IMR-90 (cell line): ENCODE data around the gene ITSN1. TPM values are rescaled to one million over a fixed set of nuclear protein-coding genes. Genes with fewer than 3 reads are reported as not detected.

Experiments
- ATAC-seq: fragments of 200-7000 bp; cut with Tn5 transposase; 2 replicates; pipeline ENCODE4 v1.9.1; 2020; ENCODE audit warnings: low read depth, mild to moderate bottlenecking, moderate library complexity
- BruUV-seq: library from RNA; stranded (reverse); fragments of 400-500 nt; replicated peaks from 2 replicates; lab custom pipeline; 2021; lab: Mats Ljungman, UMichigan
- CTCF ChIA-PET: fragments of 300-600 bp; formaldehyde crosslinking; extraction: SDS; loops from one replicate; lab custom pipeline; 2021; ENCODE audit warnings: antibody characterized with exemption; lab: Yijun Ruan, JAX
- POLR2A ChIA-PET: fragments of 300-600 bp; sonication (Branson Sonifier 250); formaldehyde crosslinking; loops from one replicate; lab custom pipeline; 2022; ENCODE audit warnings: antibody characterized with exemption; ENCODE audit not compliant: unreplicated experiment; lab: Charles Lee
- DNase-seq: peaks from one replicate; pipeline ENCODE4 v3.0.0; 2013
- H2AFZ ChIP-seq: replicated peaks from 2 replicates; pipeline ENCODE3; 2013; ENCODE audit warnings: low read length, mild to moderate bottlenecking; ENCODE audit not compliant: poor library complexity
- H2AK5ac ChIP-seq: 2 replicates; pipeline ENCODE4 v1.6.1; 2013; ENCODE audit warnings: low read depth, low read length, inconsistent platforms
- H2AK9ac ChIP-seq: replicated peaks from 2 replicates; pipeline ENCODE3; 2013; ENCODE audit warnings: mild to moderate bottlenecking, low read depth, low read length, moderate library complexity; ENCODE audit not compliant: poor library complexity
- H2BK120ac ChIP-seq: 2 replicates; pipeline ENCODE4 v1.6.1; 2013; ENCODE audit warnings: low read depth, low read length, inconsistent platforms
- H2BK15ac ChIP-seq: 3 replicates; pipeline ENCODE4 v1.6.1; 2013; ENCODE audit warnings: low read depth, low read length, inconsistent platforms
- H2BK20ac ChIP-seq: 2 replicates; pipeline ENCODE4 v1.6.1; 2013; ENCODE audit warnings: low read depth, mild to moderate bottlenecking, inconsistent platforms, low read length, moderate library complexity
- H2BK5ac ChIP-seq: 2 replicates; pipeline ENCODE4 v1.6.1; 2013; ENCODE audit warnings: mild to moderate bottlenecking, low read depth, low read length, inconsistent platforms; ENCODE audit not compliant: poor library complexity, severe bottlenecking
- H3K14ac ChIP-seq: replicated peaks from 2 replicates; pipeline ENCODE4 v1.6.1; 2013; ENCODE audit warnings: low read depth, low read length, inconsistent platforms
- H3K18ac ChIP-seq: 2 replicates; pipeline ENCODE4 v1.6.1; 2013; ENCODE audit warnings: low read depth, low read length, control low read depth
- H3K23ac ChIP-seq: 2 replicates; pipeline ENCODE4 v1.6.1; 2013; ENCODE audit warnings: low read depth, low read length, inconsistent platforms
- H3K27ac ChIP-seq: 2 replicates; pipeline ENCODE4 v1.5.1; 2013; ENCODE audit warnings: mild to moderate bottlenecking, control low read depth, low read length; ENCODE audit not compliant: insufficient read depth
- H3K27me3 ChIP-seq: 2 replicates; pipeline ENCODE4 v1.6.1; 2013; ENCODE audit warnings: low read length; ENCODE audit not compliant: control insufficient read depth, insufficient read depth
- H3K36me3 ChIP-seq: 2 replicates; pipeline ENCODE4 v1.6.1; 2013; ENCODE audit warnings: low read length, mixed read lengths; ENCODE audit not compliant: control insufficient read depth, insufficient read depth
- H3K4ac ChIP-seq: 2 replicates; pipeline ENCODE4 v1.6.1; 2013; ENCODE audit warnings: low read depth, low read length, inconsistent platforms
- H3K4me1 ChIP-seq: 2 replicates; pipeline ENCODE4 v1.6.1; 2013; ENCODE audit warnings: low read length, mixed read lengths; ENCODE audit not compliant: control insufficient read depth, insufficient read depth
- H3K4me2 ChIP-seq: 2 replicates; pipeline ENCODE4 v1.6.1; 2013; ENCODE audit warnings: low read depth, mild to moderate bottlenecking, control low read depth, low read length, moderate library complexity
- H3K4me3 ChIP-seq: 2 replicates; pipeline ENCODE4 v1.5.1; 2013; ENCODE audit warnings: low read depth, mild to moderate bottlenecking, control low read depth, low read length, moderate library complexity; ENCODE audit not compliant: insufficient read depth
- H3K56ac ChIP-seq: 2 replicates; pipeline ENCODE4 v1.6.1; 2013; ENCODE audit warnings: low read length, inconsistent platforms; ENCODE audit not compliant: insufficient read depth; ENCODE audit errors: extremely low read depth
- H3K79me1 ChIP-seq, 2 experiments: 2 replicates each; pipeline ENCODE4 v1.6.1; 2013; ENCODE audit warnings: low read length in 2 of 2, inconsistent platforms in 1 of 2, low read depth in 1 of 2
- H3K9ac ChIP-seq: 2 replicates; pipeline ENCODE4 v1.6.1; 2013; ENCODE audit warnings: low read depth, low read length, control low read depth
- H3K9me1 ChIP-seq: 2 replicates; pipeline ENCODE4 v1.6.1; 2013; ENCODE audit warnings: low read length, inconsistent platforms; ENCODE audit not compliant: insufficient read depth
- H3K9me3 ChIP-seq: 2 replicates; pipeline ENCODE4 v1.6.1; 2013; ENCODE audit warnings: low read length; ENCODE audit not compliant: control insufficient read depth, insufficient read depth
- H4K20me1 ChIP-seq: 2 replicates; pipeline ENCODE4 v1.6.1; 2013; ENCODE audit warnings: low read length, inconsistent platforms; ENCODE audit not compliant: insufficient read depth
- H4K5ac ChIP-seq: 2 replicates; pipeline ENCODE4 v1.6.1; 2013; ENCODE audit warnings: mild to moderate bottlenecking, low read depth, low read length, control low read depth
- H4K8ac ChIP-seq, 2 experiments: 2 replicates each; pipeline ENCODE4 v1.6.1; 2013; ENCODE audit warnings: low read depth in 2 of 2, low read length in 2 of 2, control low read depth in 1 of 2, inconsistent platforms in 1 of 2
- H4K91ac ChIP-seq: 2 replicates; pipeline ENCODE4 v1.6.1; 2013; ENCODE audit warnings: low read depth, low read length, inconsistent platforms; ENCODE audit not compliant: insufficient read depth
- BHLHE40 ChIP-seq: fragments of 150-350 bp; IDR thresholded peaks from 2 replicates; pipeline ENCODE4 v1.6.1; 2016; ENCODE audit warnings: mild to moderate bottlenecking, low read depth, low read length
- CEBPB ChIP-seq: IDR thresholded peaks from 2 replicates; pipeline ENCODE4 v1.6.1; 2012; ENCODE audit warnings: low read depth, low read length, improper control_type of control experiment
- CHD1 ChIP-seq: IDR thresholded peaks from 2 replicates; pipeline ENCODE4 v1.6.1; 2012; ENCODE audit warnings: low read depth, low read length, improper control_type of control experiment
- CTCF ChIP-seq: conservative IDR thresholded peaks from 2 replicates; pipeline ENCODE4 v1.5.1; 2012; ENCODE audit warnings: mild to moderate bottlenecking, low read depth, low read length, improper control_type of control experiment
- ELK1 ChIP-seq: fragments of 150-350 bp; IDR thresholded peaks from 2 replicates; pipeline ENCODE4 v1.6.1; 2016; ENCODE audit warnings: low read depth, mild to moderate bottlenecking, low read length, moderate library complexity, borderline replicate concordance
- FOS ChIP-seq: fragments of 150-350 bp; IDR thresholded peaks from 2 replicates; pipeline ENCODE4 v1.6.1; 2016; ENCODE audit warnings: low read depth, low read length
- MAFK ChIP-seq: IDR thresholded peaks from 2 replicates; pipeline ENCODE4 v1.6.1; 2012; ENCODE audit warnings: low read depth, low read length, improper control_type of control experiment
- MAZ ChIP-seq: IDR thresholded peaks from 2 replicates; pipeline ENCODE4 v1.6.1; 2012; ENCODE audit warnings: low read depth, mild to moderate bottlenecking, low read length, improper control_type of control experiment, moderate library complexity, borderline replicate concordance
- MXI1 ChIP-seq: IDR thresholded peaks from 2 replicates; pipeline ENCODE4 v1.6.1; 2012; ENCODE audit warnings: low read depth, mild to moderate bottlenecking, low read length, moderate library complexity, borderline replicate concordance
- NFE2L2 ChIP-seq: fragments of 150-350 bp; IDR thresholded peaks from 2 replicates; pipeline ENCODE4 v1.6.1; 2016; ENCODE audit warnings: low read depth, mild to moderate bottlenecking, low read length
- POLR2A ChIP-seq: IDR thresholded peaks from 2 replicates; pipeline ENCODE4 v1.6.1; 2012; ENCODE audit warnings: mild to moderate bottlenecking, low read depth, low read length
- RAD21 ChIP-seq: IDR thresholded peaks from 2 replicates; pipeline ENCODE4 v1.6.1; 2012; ENCODE audit warnings: low read length, improper control_type of control experiment
- RCOR1 ChIP-seq: IDR thresholded peaks from 2 replicates; pipeline ENCODE4 v1.6.1; 2012; ENCODE audit warnings: mild to moderate bottlenecking, low read length, improper control_type of control experiment; ENCODE audit not compliant: insufficient replicate concordance
- RFX5 ChIP-seq: IDR thresholded peaks from 2 replicates; pipeline ENCODE4 v1.8.0; 2012; ENCODE audit warnings: low read depth, mild to moderate bottlenecking, low read length, moderate library complexity
- SMC3 ChIP-seq: fragments of 150-350 bp; IDR thresholded peaks from 2 replicates; pipeline ENCODE4 v1.6.1; 2016; ENCODE audit warnings: low read depth, mild to moderate bottlenecking, antibody characterized with exemption, low read length, moderate library complexity
- USF2 ChIP-seq: fragments of 150-350 bp; IDR thresholded peaks from 2 replicates; pipeline ENCODE4 v1.6.1; 2017; ENCODE audit warnings: mild to moderate bottlenecking, antibody characterized with exemption, low read length, low read depth
- WGBS, 2 experiments: methylation state at CpG; one replicate each; pipeline versions ENCODE4 v1.1.5 to v1.1.7; 2013; ENCODE audit warnings: missing lambda C conversion rate in 2 of 2; ENCODE audit not compliant: insufficient read length in 1 of 2; ENCODE audit errors: extremely low coverage in 2 of 2; 5-methylcytosine and 5-hydroxymethylcytosine counted together
- dilution Hi-C: fragments of 300-500 bp; cut with HindIII; formaldehyde crosslinking; loops from one replicate; pipeline ENCODE4 v1.14.3; 2018; ENCODE audit warnings: low sequenced_read_pairs; ENCODE audit not compliant: unreplicated experiment
- in situ Hi-C: fragments of 300-500 bp; cut with MboI; formaldehyde crosslinking; loops from 3 replicates; pipeline ENCODE4 v1.14.3; 2019; ENCODE audit warnings: low sequenced_read_pairs, inconsistent platforms, mixed read lengths
- intact Hi-C: fragments of 100-400 bp; cut with micrococcal nuclease; formaldehyde crosslinking; loops from 2 replicates; pipeline ENCODE4 v1.10.0; 2022
- polyA plus RNA-seq, 3 experiments: library from polyadenylated mRNA; depleted of rRNA; stranded (reverse); fragments of >200 nt; gene quantifications; 2 replicates each; pipeline ENCODE4 v1.2.3, GENCODE V29; 2012; ENCODE audit warnings: low replicate concordance in 1 of 3
- total RNA-seq: library from RNA; depleted of rRNA; stranded (reverse); fragments of >200 nt; gene quantifications from 2 replicates; pipeline ENCODE4 v1.2.3, GENCODE V29; 2012

The ITSN1 gene
- total and polyA plus RNA-seq, 2 of the 4 experiments (the other 2 are of a cell fraction): 45.4 to 62.0 TPM

- peaks cover 48% of the 10 kb centered on the region for H4K20me1 ChIP-seq
- H4K91ac ChIP-seq: no peak overlapping the region
- no peak overlapping the region for H3K56ac ChIP-seq
- H2AFZ ChIP-seq: no peak overlapping the region
- no peaks in the 10 kb centered on the region for H3K27me3 ChIP-seq
- H3K79me1 ChIP-seq: peaks cover 58 to 84% of the 10 kb centered on the region in 2 experiments
- ChIA-PET POLR2A (no interaction called here), CTCF (no interaction called here)
- DNase-seq (no peak), ATAC-seq (no peak)
- in situ Hi-C loops: no loop called here
- no peak overlapping the region for H3K18ac ChIP-seq
- no peaks in the 10 kb centered on the region for H3K9me3 ChIP-seq
- no peak overlapping the region for H2BK5ac ChIP-seq
- H3K4me2 ChIP-seq: 0 out of 2 replicates have a peak overlapping the region, but pooled peaks have one; percentile 7
- peaks cover 10% of the 10 kb centered on the region for H3K4me1 ChIP-seq
- no peak overlapping the region for H3K27ac ChIP-seq
- H4K5ac ChIP-seq: no peak overlapping the region
- H3K4ac ChIP-seq: no peak overlapping the region
- dilution Hi-C loops: no loop called here
- no peak overlapping the region for H3K9ac ChIP-seq
- no peak for TF ChIP-seq BHLHE40
- TF ChIP-seq MAZ: no peak
- TF ChIP-seq MXI1: no peak
- TF ChIP-seq FOS: no peak
- no peak for TF ChIP-seq RCOR1
- no peak for TF ChIP-seq CHD1
- TF ChIP-seq SMC3: no peak
- no peak for TF ChIP-seq RAD21
- TF ChIP-seq RFX5: no peak
- no peak for TF ChIP-seq CTCF
- no peak for TF ChIP-seq MAFK
- no peak for TF ChIP-seq POLR2A
- no peak for TF ChIP-seq ELK1
- no peak for TF ChIP-seq NFE2L2
- no peak for TF ChIP-seq CEBPB
- TF ChIP-seq USF2: no peak
- no peak overlapping the region for H3K4me3 ChIP-seq
- no peak overlapping the region for H3K14ac ChIP-seq
- no peaks in the 10 kb centered on the region; the same call in 1 of the 2 replicates for H3K36me3 ChIP-seq
- no peak overlapping the region for H3K23ac ChIP-seq
- intact Hi-C loops: no loop called here
- H2BK120ac ChIP-seq: no peak overlapping the region
- BruUV-seq: no TSS peak
- WGBS, 2 experiments: 100% methylated on average over 1 of the region's 2 CpGs; no CpG with 5 or more reads in 1 of the 2 experiments
- no peak overlapping the region for H2BK20ac ChIP-seq
- no peak overlapping the region for H4K8ac ChIP-seq
- H2BK15ac ChIP-seq: no peak overlapping the region
- H2AK9ac ChIP-seq: no peak overlapping the region
- peaks cover 28% of the 10 kb centered on the region for H3K9me1 ChIP-seq
- no peak overlapping the region for H2AK5ac ChIP-seq
Measured at GRCh38 chr21:33668620-33669019, 26.3 kb downstream of the ITSN1 start.
